GM21447 (cell line): ENCODE measurements around the gene BMERB1.

Source experiments
- ATAC-seq: cut with Tn5 transposase; IDR thresholded peaks from one replicate; pipeline ENCODE4 v1.9.1; 2021; ENCODE audit not compliant: unreplicated experiment

BMERB1 gene

DNA sequence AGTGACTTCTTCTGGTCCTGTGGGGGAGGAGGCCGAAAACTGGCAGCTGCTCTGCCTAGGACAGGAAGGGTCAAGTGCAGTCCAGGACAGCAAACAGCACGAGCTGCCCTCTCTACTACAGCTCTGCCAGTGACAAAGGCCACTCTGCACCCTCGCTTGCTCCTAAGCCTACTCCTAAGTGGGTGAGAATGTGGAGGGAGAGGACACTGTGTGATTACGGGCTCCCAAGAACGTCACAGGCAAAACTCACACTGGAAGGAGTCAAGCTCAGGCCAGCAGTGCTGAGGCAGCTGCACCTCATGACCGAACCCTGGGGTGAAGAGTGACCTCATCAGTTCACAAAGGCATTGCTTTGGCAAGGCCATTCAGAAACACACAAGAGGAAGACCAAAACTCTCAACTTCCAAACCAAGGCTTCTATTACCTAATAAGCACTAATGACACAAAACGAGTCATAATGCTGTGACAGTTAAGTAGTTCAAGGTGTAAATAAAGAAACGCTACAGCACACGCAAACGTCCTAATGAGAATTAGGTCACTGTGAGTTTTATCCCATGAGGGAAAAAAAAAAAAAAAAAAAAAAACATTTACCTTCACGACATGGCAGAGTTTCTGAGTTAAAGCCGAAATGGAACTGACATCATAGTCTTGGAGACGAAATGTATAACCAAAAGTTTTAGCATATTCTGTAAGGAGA lies 173.5 kb downstream of the BMERB1 start:
- ATAC-seq: no peak

DNA sequence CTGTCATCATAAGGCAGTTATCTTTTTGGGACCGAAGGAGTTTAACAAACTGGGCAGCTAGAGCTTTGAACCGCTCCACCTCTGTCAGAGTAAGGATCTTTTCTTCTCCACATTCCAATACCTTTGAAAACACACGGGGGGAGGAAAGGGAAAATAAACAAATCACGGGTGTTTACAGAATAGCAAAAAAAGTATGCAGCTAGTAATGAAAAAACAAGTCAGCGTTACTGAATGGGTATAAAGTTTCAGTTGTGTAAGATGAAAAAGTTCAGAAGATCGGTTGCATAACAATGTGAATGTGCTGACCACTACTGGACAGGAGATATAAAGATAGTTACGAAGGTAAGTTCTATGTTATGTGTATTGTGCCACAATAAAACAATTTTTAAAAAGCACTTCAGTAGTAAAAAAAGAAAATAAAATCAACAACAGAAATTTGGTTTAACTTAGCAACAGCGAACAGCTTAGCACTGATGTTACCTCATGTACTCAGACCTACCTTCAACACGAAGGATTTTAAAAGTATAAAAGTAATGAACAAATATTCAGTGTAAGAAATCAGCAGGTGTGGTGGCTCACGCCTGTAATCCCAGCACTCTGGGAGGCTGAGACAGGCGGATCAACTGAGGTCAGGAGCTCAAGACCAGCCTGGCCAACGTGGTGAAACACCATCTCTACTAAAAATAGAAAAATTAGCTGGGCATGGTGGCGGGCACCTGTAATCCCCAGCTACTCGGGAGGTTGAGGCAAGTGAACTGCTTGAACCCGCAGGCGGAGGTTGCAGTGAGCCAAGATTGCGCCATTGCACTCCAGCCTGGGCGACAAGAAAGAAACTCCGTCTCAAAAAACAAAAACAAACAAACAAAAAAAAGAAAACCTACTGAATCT lies 174.3 kb downstream of the BMERB1 start:
- no peak for ATAC-seq

DNA sequence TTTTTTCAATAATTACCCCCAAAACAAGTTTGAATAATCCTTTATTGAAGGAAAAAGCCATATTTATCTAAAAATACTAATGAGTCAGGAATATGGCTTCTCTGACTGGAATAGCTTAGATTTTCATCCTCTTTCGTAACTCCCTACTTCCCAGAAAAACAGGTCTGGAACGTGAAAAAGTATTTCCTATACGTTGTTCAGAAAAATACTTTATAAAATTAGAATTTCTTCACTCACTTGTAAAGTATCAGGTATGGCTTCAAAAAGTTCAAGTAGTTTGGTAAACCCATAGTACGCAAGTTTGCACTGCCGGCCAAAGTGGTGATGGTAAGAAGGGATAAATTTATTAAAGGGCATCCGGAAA lies 174.9 kb downstream of the BMERB1 start:
- ATAC-seq: no peak

DNA sequence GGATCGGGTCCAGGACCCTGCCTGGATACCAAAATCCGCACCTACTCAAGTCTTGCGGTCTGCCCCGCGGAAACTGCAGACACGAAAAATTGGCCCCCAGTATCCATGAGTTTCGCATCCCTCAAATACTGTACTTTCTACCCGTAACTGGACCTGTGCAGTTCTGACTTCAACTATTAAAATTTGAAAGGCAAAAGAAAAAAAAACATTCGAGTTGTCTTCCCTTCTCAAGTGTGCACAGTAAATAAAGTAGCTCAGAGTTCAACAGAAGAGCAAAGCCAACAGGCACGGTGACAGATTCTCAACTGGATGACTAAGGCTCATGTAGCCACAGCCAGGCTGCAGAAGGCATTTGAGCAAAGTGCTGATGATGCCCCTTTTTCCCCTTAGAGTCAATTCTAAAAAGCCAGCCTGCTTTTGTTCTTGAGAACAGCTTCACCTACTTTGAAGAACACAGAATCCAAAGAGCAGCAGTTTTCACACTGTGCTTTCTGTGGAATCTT lies 176.0 kb downstream of the BMERB1 start:
- ATAC-seq: no peak

DNA sequence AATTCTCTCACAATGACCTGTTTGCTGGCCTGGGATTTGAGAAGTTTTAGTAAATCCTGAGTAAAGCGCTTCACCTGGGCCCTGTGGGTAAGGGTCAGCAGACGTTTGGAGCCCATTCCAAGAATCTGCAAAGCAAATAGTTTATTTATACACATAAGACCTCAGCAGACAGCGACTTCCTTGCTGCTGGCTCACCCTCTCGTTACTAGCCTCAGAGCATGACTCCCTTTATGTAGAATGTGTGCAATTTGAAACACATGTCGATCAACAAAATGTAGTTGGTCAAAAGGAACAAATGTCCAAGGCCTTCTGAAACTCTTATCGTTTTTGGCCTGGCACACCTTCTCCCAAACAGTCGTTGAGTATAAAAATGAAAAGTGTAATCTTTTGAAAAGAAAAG lies 177.2 kb downstream of the BMERB1 start:
- ATAC-seq: no peak

DNA sequence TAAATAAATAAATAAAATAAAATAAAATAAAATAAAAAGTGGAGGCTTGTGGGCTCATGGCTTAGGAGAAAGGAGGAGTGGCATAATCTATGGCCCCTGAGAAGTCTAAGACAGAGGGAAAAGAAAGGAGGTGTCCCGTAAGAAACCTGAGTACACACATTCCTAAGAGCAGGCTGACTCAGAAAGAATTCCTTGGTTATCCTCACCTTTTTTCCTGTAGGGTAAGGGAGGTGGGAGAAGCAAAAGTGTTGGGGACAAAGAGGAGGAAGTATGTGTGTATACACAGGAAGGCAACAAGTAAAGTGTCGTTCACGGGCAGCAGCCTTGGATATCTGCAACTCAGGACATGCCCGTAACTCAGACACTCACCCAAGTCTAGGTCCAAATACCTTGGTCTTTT lies 179.3 kb downstream of the BMERB1 start:
- ATAC-seq: no peak

DNA sequence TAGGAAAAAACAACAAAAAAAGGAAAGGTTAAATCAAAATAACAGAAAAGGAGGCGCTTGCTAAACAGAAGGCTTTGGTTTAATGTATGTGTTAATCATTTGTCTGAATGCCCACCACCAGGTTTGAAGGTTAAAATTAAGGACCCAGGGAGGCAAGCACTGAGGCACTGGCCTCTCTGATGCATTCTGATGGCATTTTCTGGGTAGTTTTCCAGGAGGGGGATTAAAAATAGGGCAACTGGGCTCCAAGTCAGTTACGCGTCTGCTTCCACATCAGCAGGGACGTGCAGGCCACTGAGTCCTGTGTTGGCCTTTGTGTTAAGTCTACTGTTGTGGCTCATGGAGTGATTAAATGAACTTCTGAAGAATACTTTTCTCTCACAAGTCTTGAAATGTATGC lies 181.6 kb downstream of the BMERB1 start:
- no peak for ATAC-seq

DNA sequence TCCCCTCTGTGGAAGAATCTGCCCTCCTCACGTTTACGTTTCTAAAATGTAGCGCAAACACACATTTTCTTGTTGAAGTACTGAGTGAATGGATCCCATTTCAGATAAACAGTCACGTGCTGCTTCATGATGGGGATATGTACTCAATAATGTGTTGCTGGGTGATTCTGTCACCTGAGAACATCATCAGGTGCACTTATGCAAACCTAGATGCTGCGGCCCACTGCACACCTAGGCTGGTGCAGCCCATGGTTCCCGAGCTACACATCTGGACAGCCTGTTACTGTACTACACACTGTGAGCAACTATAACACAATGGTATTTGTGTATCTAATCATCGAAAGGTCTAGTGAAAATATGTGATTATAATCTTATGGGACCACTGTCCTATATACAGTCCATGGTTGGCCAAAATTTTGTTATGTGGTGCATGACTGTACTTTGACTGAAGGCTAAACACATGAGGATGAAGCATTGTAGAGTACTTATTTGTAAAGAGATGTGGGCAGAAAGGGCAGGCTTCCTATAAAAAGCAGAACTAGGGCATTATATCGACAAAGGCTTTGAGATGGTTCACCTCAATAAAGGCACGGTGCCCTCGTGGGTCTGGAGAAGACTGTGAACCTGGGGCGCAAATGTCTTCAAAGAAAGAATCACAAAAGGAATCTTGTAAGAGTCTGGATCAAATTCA lies 182.2 kb downstream of the BMERB1 start:
- ATAC-seq: no peak

DNA sequence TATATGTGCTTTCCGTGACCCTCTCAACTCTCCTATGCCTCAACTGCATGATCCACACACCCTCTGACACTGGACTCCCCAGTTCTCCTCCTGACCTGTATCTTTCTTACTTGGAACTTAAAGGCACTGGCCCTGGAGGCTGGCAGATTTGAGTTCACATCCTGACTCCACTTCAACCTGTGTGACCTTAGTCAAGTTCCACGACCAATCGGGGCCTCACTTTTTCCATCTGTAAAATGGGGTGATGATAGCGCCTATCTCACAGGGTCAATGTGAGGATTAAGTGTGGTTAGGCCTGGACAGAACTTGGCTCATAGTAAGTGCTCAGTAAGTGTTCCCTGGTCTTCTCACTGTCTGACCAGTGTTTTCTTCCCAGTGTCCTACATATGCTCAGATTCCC lies 183.5 kb downstream of the BMERB1 start:
- ATAC-seq: no peak

DNA sequence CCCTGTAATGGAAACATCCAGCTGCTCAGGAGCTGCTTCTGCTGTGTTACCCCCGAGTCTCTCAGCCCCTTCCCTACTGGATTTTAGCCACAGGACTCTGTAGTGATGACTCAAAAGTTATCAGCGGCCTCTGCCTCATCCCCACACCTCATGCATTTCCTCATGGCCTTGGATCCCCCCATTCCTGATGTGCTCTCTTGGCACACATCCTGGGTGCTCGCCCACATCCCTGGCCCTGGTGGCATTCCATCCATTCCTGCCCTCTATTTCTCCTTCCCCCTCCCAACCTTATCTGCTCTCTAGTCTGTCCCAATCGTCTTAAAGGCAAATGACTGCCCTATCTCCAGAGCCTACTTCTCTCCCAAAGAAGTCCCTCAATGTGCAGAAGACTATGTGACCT lies 184.0 kb downstream of the BMERB1 start:
- ATAC-seq: no peak

DNA sequence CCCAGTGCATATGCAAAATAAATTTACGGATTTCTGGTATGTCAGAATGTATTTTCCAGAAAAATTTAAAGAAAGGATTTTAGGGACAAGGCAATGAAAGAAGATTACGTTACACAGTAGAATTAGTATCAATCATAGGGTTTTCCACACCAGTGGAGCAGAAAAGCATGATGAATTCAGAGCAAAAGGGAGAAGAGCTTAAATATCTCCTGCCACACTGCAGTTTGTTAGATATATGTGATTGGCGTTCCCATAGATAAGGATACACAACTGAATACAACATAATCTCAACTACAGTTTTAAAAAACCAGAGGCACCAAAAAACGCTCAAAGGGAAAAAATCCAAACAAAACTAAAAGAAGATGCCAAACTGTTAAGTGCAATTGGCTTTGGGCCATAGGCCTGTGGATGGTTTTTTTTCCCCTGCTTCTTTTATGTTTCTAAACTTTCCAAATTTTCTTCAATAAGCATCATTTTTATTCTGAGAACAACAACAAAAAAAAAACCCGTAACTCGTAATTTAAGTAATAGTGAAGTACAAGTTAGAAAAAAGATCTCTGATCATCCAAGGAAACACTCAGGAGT lies 186.3 kb downstream of the BMERB1 start:
- no peak for ATAC-seq

DNA sequence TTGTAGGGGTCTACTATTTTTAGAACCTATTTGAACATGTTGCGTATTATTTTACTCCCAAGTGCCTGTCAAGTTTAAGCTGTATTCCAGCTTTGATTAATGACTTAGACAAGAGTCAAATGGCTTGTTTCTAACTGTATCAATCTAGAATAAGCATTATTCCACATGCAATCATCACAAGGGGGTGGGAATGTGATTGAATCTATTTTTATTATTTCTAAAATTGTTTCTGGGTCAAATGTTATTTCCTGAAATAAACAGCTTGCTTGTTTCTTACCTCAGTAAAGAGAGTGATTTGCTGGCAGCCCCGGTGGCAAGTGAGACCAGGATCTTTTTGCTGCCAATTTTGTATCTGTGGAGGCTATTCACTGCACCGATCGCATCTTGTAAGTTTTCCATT lies 187.1 kb downstream of the BMERB1 start:
- no peak for ATAC-seq

DNA sequence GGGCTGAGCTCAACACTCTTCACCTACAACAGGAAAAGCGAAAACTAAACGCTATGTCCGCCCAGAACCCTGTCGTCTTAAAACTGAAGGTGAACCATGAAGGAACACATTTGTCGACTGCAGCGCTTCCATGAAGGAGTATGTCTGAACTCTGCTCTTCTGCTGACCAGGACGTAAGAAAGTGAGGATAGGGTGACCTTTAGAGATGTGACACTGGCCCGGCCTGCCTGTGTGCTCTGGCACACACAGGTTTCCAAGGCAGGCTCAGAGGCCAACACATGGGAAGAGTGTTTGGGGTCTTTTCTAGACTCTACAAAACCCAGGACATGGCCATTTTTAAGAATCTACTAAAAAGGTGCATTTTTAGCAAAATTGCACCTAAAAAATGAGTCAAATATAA lies 187.5 kb downstream of the BMERB1 start:
- no peak for ATAC-seq

DNA sequence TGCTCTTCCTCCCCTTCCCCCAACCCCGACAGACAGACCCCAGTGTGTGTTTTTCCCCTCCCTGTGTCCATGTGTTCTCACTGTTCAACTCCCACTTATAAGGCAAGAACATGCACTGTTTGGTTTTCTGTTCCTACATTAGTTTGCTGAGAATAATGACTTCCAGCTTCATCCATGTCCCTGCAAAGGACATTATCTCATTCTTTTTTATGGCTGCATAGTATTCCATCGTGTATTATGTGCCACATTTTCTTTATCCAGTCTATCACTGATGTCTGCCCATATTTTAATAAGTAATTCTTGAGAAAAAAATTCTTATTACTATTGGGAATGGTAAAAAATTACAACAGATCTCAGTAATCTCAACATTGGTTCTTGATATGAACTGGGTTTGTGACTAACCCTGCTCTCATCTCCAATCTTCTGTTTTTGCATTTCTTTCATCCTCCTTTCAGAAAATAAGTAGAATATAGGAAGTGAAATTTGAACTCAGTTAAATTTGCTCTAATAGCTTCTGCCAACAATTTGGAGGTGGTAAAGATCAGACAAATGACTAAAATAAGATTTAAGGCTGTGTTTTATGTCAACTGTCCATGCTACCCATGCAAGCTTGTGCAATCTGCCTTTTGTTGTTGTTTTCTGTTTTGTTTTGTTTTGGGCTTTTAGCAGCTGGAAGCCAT lies 197.5 kb downstream of the BMERB1 start:
- ATAC-seq: no peak

DNA sequence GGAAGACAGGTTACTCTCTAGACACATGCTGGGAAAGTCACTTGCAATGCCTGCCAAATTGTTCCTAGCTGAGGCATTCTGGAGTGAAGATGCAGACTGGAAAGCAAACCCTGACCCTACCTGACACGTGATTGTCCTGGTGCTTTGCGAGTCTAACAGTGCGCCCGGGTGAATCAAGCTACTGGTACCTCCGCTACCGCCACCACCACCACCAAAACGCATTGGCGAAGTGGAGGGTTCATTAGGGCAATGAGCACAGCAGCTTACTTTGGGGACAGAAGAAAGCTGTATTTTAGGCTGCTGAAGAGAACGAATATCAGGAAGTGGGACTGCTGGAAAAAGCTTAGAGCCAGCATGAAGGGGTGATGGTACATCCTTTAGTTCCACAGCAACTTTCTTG lies 201.5 kb downstream of the BMERB1 start:
- no peak for ATAC-seq

DNA sequence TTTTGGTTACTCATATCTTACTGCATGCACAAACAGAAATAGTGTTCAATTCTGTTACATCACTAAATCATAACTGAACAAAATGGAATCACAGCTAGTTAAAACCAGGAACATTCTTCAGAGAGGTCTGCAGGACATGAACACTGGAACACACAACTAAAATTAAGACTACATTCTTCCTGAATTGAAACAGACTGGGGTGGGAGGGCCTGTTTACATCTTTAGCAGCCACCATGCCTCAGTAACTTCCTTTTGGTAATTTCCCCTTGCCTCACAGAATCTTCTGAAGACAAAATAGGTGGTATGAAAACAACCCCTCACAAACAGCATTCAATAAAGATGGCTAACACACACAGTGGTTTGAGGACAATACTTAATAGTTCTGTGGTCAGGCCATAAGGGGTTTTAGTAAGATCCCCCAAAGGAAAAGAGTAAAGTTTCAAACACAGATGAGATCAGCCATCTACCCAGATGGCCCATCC lies 202.0 kb downstream of the BMERB1 start:
- ATAC-seq: peak; percentile 46
